ENCODE measurements around the gene OXER1. TPM values are rescaled to one million over a fixed set of nuclear protein-coding genes. Genes with fewer than 3 reads are reported as not detected.

OXER1 gene
- total RNA-seq, 2 donors from 2014 or later = 3.5 to 6.5 TPM

- Histone ChIP-seq H3K9ac (ENCODE audit: extremely low read depth, low read length, poor library complexity, severe bottlenecking) (no peak overlapping the region), H3K27me3 (ENCODE audit: control insufficient read depth, insufficient read depth, low read length, poor library complexity, severe bottlenecking) (peaks cover 6% of the 10 kb centered on the region), H3K4me3 (ENCODE audit: low read length) (no peak overlapping the region), H3K4me1 (ENCODE audit: control insufficient read depth, insufficient read depth, low read length) (peaks cover 4% of the 10 kb centered on the region), H3K9me3 (ENCODE audit: control insufficient read depth, low read length) (no peaks in the 10 kb centered on the region), H3K36me3 (ENCODE audit: control insufficient read depth, insufficient read depth, low read length) (no peaks in the 10 kb centered on the region), H3K27ac (ENCODE audit: low read depth, low read length) (no peak overlapping the region)
- no peak overlapping the region for H3K27ac Mint-ChIP-seq
- no peak for DNase-seq
- peaks cover 6% of the 10 kb centered on the region for H3K27me3 Mint-ChIP-seq (ENCODE audit: insufficient read depth)
- no peak for TF ChIP-seq CTCF (conservative IDR thresholded peaks at IDR 0.05)
- H3K9me3 Mint-ChIP-seq = peaks cover 4% of the 10 kb centered on the region
- WGBS, 2 experiments (ENCODE audit: insufficient coverage in 1 of 2, insufficient read length in 1 of 2) = 93 to 100% methylated on average over 3 to 5 of the region's 5 CpGs
- H3K36me3 Mint-ChIP-seq (ENCODE audit: low read depth) = no peaks in the 10 kb centered on the region
- H3K4me3 Mint-ChIP-seq = no peak overlapping the region
- H3K4me1 Mint-ChIP-seq = peaks cover 16% of the 10 kb centered on the region
Measured at GRCh38 chr2:42808301-42808700, 44.4 kb upstream of the OXER1 start.

- H3K27ac ChIP-seq (ENCODE audit: low read depth, low read length) = no peak overlapping the region
- H3K36me3 ChIP-seq (ENCODE audit: control insufficient read depth, insufficient read depth, low read length) = no peaks in the 10 kb centered on the region
- 90 to 100% methylated on average over 5 to 6 of the region's 6 CpGs for WGBS, 2 experiments (ENCODE audit: insufficient coverage in 1 of 2, insufficient read length in 1 of 2)
- Mint-ChIP-seq H3K4me1 (peaks cover 16% of the 10 kb centered on the region), H3K9me3 (no peaks in the 10 kb centered on the region), H3K4me3 (no peak overlapping the region), H3K27me3 (ENCODE audit: insufficient read depth) (peaks cover 18% of the 10 kb centered on the region), H3K36me3 (ENCODE audit: low read depth) (no peaks in the 10 kb centered on the region), H3K27ac (no peak overlapping the region)
- no peaks in the 10 kb centered on the region for H3K9me3 ChIP-seq (ENCODE audit: control insufficient read depth, low read length)
- no peak overlapping the region for H3K9ac ChIP-seq (ENCODE audit: extremely low read depth, low read length, poor library complexity, severe bottlenecking)
- DNase-seq = no peak
- TF ChIP-seq CTCF (conservative IDR thresholded peaks at IDR 0.05) = no peak
- H3K4me3 ChIP-seq (ENCODE audit: low read length) = no peak overlapping the region
- peaks cover 4% of the 10 kb centered on the region for H3K4me1 ChIP-seq (ENCODE audit: control insufficient read depth, insufficient read depth, low read length)
- peaks cover 21% of the 10 kb centered on the region for H3K27me3 ChIP-seq (ENCODE audit: control insufficient read depth, insufficient read depth, low read length, poor library complexity, severe bottlenecking)
Measured at GRCh38 chr2:42806786-42807185, 42.9 kb upstream of the OXER1 start.

GRCh38 chr2:42804891-42805290, 41.0 kb upstream of the OXER1 start:
- H3K9me3 Mint-ChIP-seq = no peaks in the 10 kb centered on the region
- DNase-seq = no peak
- H3K9ac ChIP-seq (ENCODE audit: extremely low read depth, low read length, poor library complexity, severe bottlenecking) = no peak overlapping the region
- H3K36me3 ChIP-seq (ENCODE audit: control insufficient read depth, insufficient read depth, low read length) = no peaks in the 10 kb centered on the region
- no peak overlapping the region for H3K4me3 Mint-ChIP-seq
- WGBS, 2 experiments (ENCODE audit: insufficient coverage in 1 of 2, insufficient read length in 1 of 2) = 65 to 75% methylated on average over 2 to 5 of the region's 5 CpGs
- peaks cover 14% of the 10 kb centered on the region for H3K4me1 Mint-ChIP-seq
- H3K4me3 ChIP-seq (ENCODE audit: low read length) = no peak overlapping the region
- H3K27ac Mint-ChIP-seq = no peak overlapping the region
- peaks cover 4% of the 10 kb centered on the region for H3K4me1 ChIP-seq (ENCODE audit: control insufficient read depth, insufficient read depth, low read length)
- peaks cover 40% of the 10 kb centered on the region for H3K27me3 ChIP-seq (ENCODE audit: control insufficient read depth, insufficient read depth, low read length, poor library complexity, severe bottlenecking)
- no peak for TF ChIP-seq CTCF (conservative IDR thresholded peaks at IDR 0.05)
- no peaks in the 10 kb centered on the region for H3K9me3 ChIP-seq (ENCODE audit: control insufficient read depth, low read length)
- no peak overlapping the region for H3K27ac ChIP-seq (ENCODE audit: low read depth, low read length)
- H3K27me3 Mint-ChIP-seq (ENCODE audit: insufficient read depth) = peaks cover 31% of the 10 kb centered on the region
- no peaks in the 10 kb centered on the region for H3K36me3 Mint-ChIP-seq (ENCODE audit: low read depth)
